NCI-H1417 treated with DMSO at 0.1 percent for 48 hours (cell line): Measurements from ENCODE around the gene SESN2.

Experiments
- DNase-seq: peaks from one replicate; lab custom pipeline; 2025; lab: John Stamatoyannopoulos, UW

Gene SESN2

GRCh38 chr1:28259252-28259933, at the start of gene SESN2:
Gene SESN2 (plus strand): TSS chr1:28259518. CDS start chr1:28259848, 330 bp downstream.
- peak; percentile 70 for DNase-seq

- no peak for DNase-seq
Measured at GRCh38 chr1:28209700-28210099, 49.6 kb upstream of the SESN2 start.

GRCh38 chr1:28213315-28213714, 46.0 kb upstream of the SESN2 start:
- DNase-seq = no peak

- no peak for DNase-seq
Measured at GRCh38 chr1:28229089-28229488, 30.2 kb upstream of the SESN2 start.

GRCh38 chr1:28229996-28230395, 29.3 kb upstream of the SESN2 start:
- DNase-seq = no peak

GRCh38 chr1:28232558-28233263, 26.6 kb upstream of the SESN2 start, which contains the start of gene DNAJC8:
Gene DNAJC8 (minus strand): TSS chr1:28233029. CDS start chr1:28232998, 31 bp downstream.
- DNase-seq = no peak

GRCh38 chr1:28233264-28233606, 26.1 kb upstream of the SESN2 start:
- DNase-seq = no peak

GRCh38 chr1:28235755-28236655, 23.3 kb upstream of the SESN2 start, which contains the start of gene ATP5IF1:
Gene ATP5IF1 (plus strand): TSS chr1:28236124. CDS start chr1:28236184, 60 bp downstream.
- DNase-seq = peak; percentile 86

- no peak for DNase-seq
Measured at GRCh38 chr1:28236656-28237322, 22.5 kb upstream of the SESN2 start.

- no peak for DNase-seq
Measured at GRCh38 chr1:28239004-28239403, 20.3 kb upstream of the SESN2 start.

- no peak for DNase-seq
Measured at GRCh38 chr1:28240024-28240423, 19.3 kb upstream of the SESN2 start.

GRCh38 chr1:28241638-28242241, 17.6 kb upstream of the SESN2 start:
- no peak for DNase-seq

- DNase-seq = no peak
Measured at GRCh38 chr1:28243685-28244311, 15.5 kb upstream of the SESN2 start.

- no peak for DNase-seq
Measured at GRCh38 chr1:28244549-28245251, 14.6 kb upstream of the SESN2 start.

GRCh38 chr1:28246427-28246832, 12.9 kb upstream of the SESN2 start:
- DNase-seq = no peak

- no peak for DNase-seq
Measured at GRCh38 chr1:28247612-28248272, 11.6 kb upstream of the SESN2 start.

- DNase-seq = no peak
Measured at GRCh38 chr1:28248273-28249012, 10.9 kb upstream of the SESN2 start.

GRCh38 chr1:28249013-28249865, 10.1 kb upstream of the SESN2 start:
- DNase-seq = no peak
